Stimulated activated naive CD4-positive, alpha-beta T cell (primary cell): Measurements from ENCODE around the gene CD200R1.

Source experiments
- DNase-seq, 6 experiments: peaks; one replicate each; lab custom pipeline; 2025; lab: John Stamatoyannopoulos, UW

The CD200R1 gene

GRCh38 chr3:112974894-112975293 lies at the start of gene CD200R1:
Gene CD200R1, minus strand, starts transcription at chr3:112975103. Its CDS starts 246 bp downstream, at chr3:112974857.
- DNase-seq, result peak in 2 of 6 experiments; percentile 26 to 30

- no peak for DNase-seq
Observed at GRCh38 chr3:113021471-113021870, 46.6 kb upstream of the CD200R1 start.

- DNase-seq, result peak; percentile 68 to 76 (median 72)
Observed at GRCh38 chr3:113019182-113020137, 44.6 kb upstream of the CD200R1 start.

- peak in 1 of 6 experiments; percentile 28 for DNase-seq
Observed at GRCh38 chr3:113018536-113019181, 43.8 kb upstream of the CD200R1 start.

- no peak for DNase-seq
Observed at GRCh38 chr3:113013593-113013992, 38.7 kb upstream of the CD200R1 start.

GRCh38 chr3:113008117-113008516 lies 33.2 kb upstream of the CD200R1 start:
- DNase-seq, result no peak

GRCh38 chr3:113006359-113007056 lies 31.6 kb upstream of the CD200R1 start:
- no peak for DNase-seq

GRCh38 chr3:113005611-113006010 lies 30.7 kb upstream of the CD200R1 start:
- DNase-seq, result peak in 5 of 6 experiments; percentile 6 to 79 (median 76)

GRCh38 chr3:113002679-113003078 lies 27.8 kb upstream of the CD200R1 start:
- DNase-seq, result peak in 5 of 6 experiments; percentile 8 to 52 (median 34)

- no peak for DNase-seq
Observed at GRCh38 chr3:113002037-113002436, 27.1 kb upstream of the CD200R1 start.

GRCh38 chr3:113000691-113001090 lies 25.8 kb upstream of the CD200R1 start:
- peak in 2 of 6 experiments; percentile 6 to 8 for DNase-seq

- no peak for DNase-seq
Observed at GRCh38 chr3:112995800-112996199, 20.9 kb upstream of the CD200R1 start.

- peak; percentile 65 to 87 (median 73) for DNase-seq
Observed at GRCh38 chr3:112990672-112991602, 16.0 kb upstream of the CD200R1 start, which contains the start of gene GTPBP8. Gene GTPBP8, plus strand, starts transcription at chr3:112990984. Its CDS starts 16 bp downstream, at chr3:112991000.

- no peak for DNase-seq
Observed at GRCh38 chr3:112987710-112988334, 12.9 kb upstream of the CD200R1 start.

GRCh38 chr3:112984485-112984884 lies 9.6 kb upstream of the CD200R1 start:
- peak in 4 of 6 experiments; percentile 29 to 46 (median 42) for DNase-seq

GRCh38 chr3:112982710-112983109 lies 7.8 kb upstream of the CD200R1 start:
- DNase-seq, result no peak

GRCh38 chr3:112980080-112980479 lies 5.2 kb upstream of the CD200R1 start:
- no peak for DNase-seq

GRCh38 chr3:112979244-112979832 lies 4.4 kb upstream of the CD200R1 start:
- peak in 2 of 6 experiments; percentile 65 to 73 for DNase-seq

GRCh38 chr3:112976953-112977352 lies 2.0 kb upstream of the CD200R1 start:
- peak in 2 of 6 experiments; percentile 16 to 23 for DNase-seq

- no peak for DNase-seq
Observed at GRCh38 chr3:112976001-112976400, 1.1 kb upstream of the CD200R1 start.
